HEK293T (cell line): Measurements from ENCODE around the gene STN1.

Experiments
- CTCF ChIA-PET: fragments of 350-600 bp; formaldehyde crosslinking; extraction: SDS; loops from one replicate; lab custom pipeline; 2021; ENCODE audit warnings: antibody characterized with exemption, inconsistent platforms; lab: Yijun Ruan, JAX
- POLR2A ChIA-PET: fragments of 350-600 bp; formaldehyde crosslinking; extraction: SDS; loops from one replicate; lab custom pipeline; 2020; ENCODE audit warnings: antibody characterized with exemption, inconsistent platforms; lab: Yijun Ruan, JAX
- DNase-seq: peaks from one replicate; pipeline ENCODE4 v3.0.0; 2012; ENCODE audit warnings: mixed read lengths; ENCODE audit errors: extremely low spot score
- ARNT ChIP-seq: fragments of 450-650 bp; IDR thresholded peaks from 2 replicates; pipeline ENCODE4 v1.6.1; 2017; ENCODE audit warnings: mild to moderate bottlenecking
- BHLHE40 ChIP-seq: fragments of 450-650 bp; IDR thresholded peaks from 2 replicates; pipeline ENCODE4 v1.6.1; 2016; ENCODE audit warnings: mild to moderate bottlenecking, moderate library complexity, borderline replicate concordance
- CTBP1 ChIP-seq: fragments of 450-650 bp; IDR thresholded peaks from 2 replicates; pipeline ENCODE4 v1.6.1; 2016; ENCODE audit warnings: borderline replicate concordance
- ELF4 ChIP-seq: fragments of 450-650 bp; IDR thresholded peaks from 2 replicates; pipeline ENCODE4 v1.6.1; 2017; ENCODE audit warnings: antibody characterized with exemption
- FOXA1 ChIP-seq: fragments of 450-650 bp; IDR thresholded peaks from 2 replicates; pipeline ENCODE4 v1.6.1; 2016; ENCODE audit warnings: mild to moderate bottlenecking
- FOXK2 ChIP-seq: fragments of 450-650 bp; IDR thresholded peaks from 2 replicates; pipeline ENCODE4 v1.6.1; 2016; ENCODE audit warnings: mild to moderate bottlenecking
- FOXM1 ChIP-seq: fragments of 450-650 bp; IDR thresholded peaks from 2 replicates; pipeline ENCODE4 v1.6.1; 2017; ENCODE audit warnings: mild to moderate bottlenecking, borderline replicate concordance
- HDGF ChIP-seq: fragments of 450-650 bp; IDR thresholded peaks from 2 replicates; pipeline ENCODE4 v1.6.1; 2017; ENCODE audit warnings: antibody characterized with exemption, borderline replicate concordance
- L3MBTL2 ChIP-seq: fragments of 450-650 bp; conservative IDR thresholded peaks from 2 replicates; pipeline ENCODE4 v1.6.1; 2016; ENCODE audit warnings: mild to moderate bottlenecking
- LEF1 ChIP-seq: fragments of 450-650 bp; IDR thresholded peaks from 2 replicates; pipeline ENCODE4 v1.6.1; 2017; ENCODE audit warnings: mild to moderate bottlenecking, borderline replicate concordance
- NFRKB ChIP-seq: fragments of 450-650 bp; IDR thresholded peaks from 2 replicates; pipeline ENCODE4 v1.6.1; 2016; ENCODE audit warnings: mild to moderate bottlenecking, moderate library complexity
- SP1 ChIP-seq: fragments of 450-650 bp; IDR thresholded peaks from 2 replicates; pipeline ENCODE4 v1.6.1; 2017
- SUZ12 ChIP-seq: fragments of 450-650 bp; IDR thresholded peaks from 2 replicates; pipeline ENCODE4 v1.6.1; 2016; ENCODE audit warnings: mild to moderate bottlenecking
- TARDBP ChIP-seq: fragments of 450-650 bp; IDR thresholded peaks from 2 replicates; pipeline ENCODE4 v1.6.1; 2016
- ZNF384 ChIP-seq: fragments of 450-650 bp; IDR thresholded peaks from 2 replicates; pipeline ENCODE4 v1.6.1; 2016
- TF ChIP-seq, protein P1 (sequence below): fragments of 450-650 bp; IDR thresholded peaks from 2 replicates; pipeline ENCODE4 v1.6.1; 2016

The STN1 gene

DNA sequence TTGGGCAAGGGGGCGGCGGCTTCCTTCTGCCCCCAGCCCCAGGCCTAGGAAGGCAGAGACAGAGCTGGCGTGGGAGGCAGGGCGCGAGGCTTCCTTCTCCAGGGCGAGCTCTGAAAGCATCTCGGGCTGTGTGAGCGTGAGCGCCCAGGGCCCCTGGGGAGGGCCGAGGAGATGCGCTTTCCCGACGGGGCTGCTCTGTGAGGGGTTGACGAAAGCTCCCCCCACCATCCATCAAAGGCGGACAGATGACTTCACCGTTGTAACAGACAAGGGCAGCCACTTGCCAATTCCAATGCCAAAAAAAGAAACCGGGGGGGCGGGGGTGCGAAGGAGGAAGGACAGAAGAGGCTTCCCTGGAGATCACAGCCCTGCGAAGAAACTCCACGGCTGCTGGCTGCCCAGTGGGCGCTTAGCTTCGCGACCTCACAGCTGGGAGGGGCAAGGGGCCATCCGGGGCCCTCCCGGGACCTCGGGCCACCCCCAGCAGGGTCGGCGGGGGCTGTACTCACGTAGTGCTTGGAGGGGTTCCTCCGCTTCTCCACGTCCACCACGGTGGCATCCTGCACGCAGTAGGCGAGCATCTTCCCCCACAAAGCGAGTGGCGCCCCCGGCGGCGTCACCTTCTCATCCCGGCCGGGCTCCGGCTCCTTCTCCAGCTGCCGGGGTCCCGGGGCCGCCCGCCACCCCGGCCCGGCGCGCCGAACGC, 63.1 kb downstream of the STN1 start:
- ChIA-PET CTCF (interaction anchor here (0.6 to 1.1 kb wide), 3 partner anchors 136 to 144 kb away, joined by 3 to 6 read pairs (median 3); no protein-coding TSS in a partner anchor), POLR2A (interaction anchor here (0.8 to 1.0 kb wide), 2 partner anchors 12 to 142 kb away, joined by 3 read pairs; no protein-coding TSS in a partner anchor)
- no peak for TF ChIP-seq L3MBTL2
- TF ChIP-seq FOXA1, result no peak
- TF ChIP-seq, protein P1, sequence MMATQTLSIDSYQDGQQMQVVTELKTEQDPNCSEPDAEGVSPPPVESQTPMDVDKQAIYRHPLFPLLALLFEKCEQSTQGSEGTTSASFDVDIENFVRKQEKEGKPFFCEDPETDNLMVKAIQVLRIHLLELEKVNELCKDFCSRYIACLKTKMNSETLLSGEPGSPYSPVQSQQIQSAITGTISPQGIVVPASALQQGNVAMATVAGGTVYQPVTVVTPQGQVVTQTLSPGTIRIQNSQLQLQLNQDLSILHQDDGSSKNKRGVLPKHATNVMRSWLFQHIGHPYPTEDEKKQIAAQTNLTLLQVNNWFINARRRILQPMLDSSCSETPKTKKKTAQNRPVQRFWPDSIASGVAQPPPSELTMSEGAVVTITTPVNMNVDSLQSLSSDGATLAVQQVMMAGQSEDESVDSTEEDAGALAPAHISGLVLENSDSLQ, result peak; percentile 41
- no peak for TF ChIP-seq TARDBP
- DNase-seq, result peak; percentile 53

DNA sequence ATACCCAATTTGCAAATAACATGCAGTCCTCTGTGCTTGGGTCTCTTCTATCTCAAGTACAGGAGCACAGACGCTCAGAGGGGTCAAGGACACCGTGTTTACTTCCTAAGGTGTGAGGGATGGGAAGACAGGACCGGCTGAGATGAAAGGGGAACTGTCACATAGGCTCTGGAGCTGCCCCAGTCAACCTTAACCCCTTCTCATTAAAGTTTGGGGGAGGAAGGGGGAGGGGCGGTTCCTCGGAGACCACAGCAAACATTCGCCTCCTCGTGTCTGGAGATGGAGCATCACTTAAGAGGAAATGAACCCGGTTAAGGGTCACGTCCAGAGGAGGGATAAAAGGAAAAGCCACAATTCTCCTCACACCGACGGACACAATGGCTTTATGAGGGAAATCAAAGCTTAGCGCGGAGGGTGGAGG, 63.7 kb downstream of the STN1 start:
- no peak for DNase-seq
- TF ChIP-seq FOXK2 (no peak), LEF1 (no peak), BHLHE40 (no peak), FOXM1 (no peak), CTBP1 (no peak), SUZ12 (no peak), TARDBP (no peak), ZNF384 (no peak), ELF4 (no peak), FOXA1 (no peak), HDGF (no peak), NFRKB (no peak), L3MBTL2 (no peak), SP1 (no peak)
- TF ChIP-seq, protein P1, result no peak
- CTCF ChIA-PET, result interaction anchor here (0.6 to 1.1 kb wide), 3 partner anchors 135 to 143 kb away, joined by 3 to 6 read pairs (median 3); no protein-coding TSS in a partner anchor
- POLR2A ChIA-PET, result interaction anchor here (0.8 to 1.0 kb wide), 2 partner anchors 12 to 141 kb away, joined by 3 read pairs; no protein-coding TSS in a partner anchor

DNA sequence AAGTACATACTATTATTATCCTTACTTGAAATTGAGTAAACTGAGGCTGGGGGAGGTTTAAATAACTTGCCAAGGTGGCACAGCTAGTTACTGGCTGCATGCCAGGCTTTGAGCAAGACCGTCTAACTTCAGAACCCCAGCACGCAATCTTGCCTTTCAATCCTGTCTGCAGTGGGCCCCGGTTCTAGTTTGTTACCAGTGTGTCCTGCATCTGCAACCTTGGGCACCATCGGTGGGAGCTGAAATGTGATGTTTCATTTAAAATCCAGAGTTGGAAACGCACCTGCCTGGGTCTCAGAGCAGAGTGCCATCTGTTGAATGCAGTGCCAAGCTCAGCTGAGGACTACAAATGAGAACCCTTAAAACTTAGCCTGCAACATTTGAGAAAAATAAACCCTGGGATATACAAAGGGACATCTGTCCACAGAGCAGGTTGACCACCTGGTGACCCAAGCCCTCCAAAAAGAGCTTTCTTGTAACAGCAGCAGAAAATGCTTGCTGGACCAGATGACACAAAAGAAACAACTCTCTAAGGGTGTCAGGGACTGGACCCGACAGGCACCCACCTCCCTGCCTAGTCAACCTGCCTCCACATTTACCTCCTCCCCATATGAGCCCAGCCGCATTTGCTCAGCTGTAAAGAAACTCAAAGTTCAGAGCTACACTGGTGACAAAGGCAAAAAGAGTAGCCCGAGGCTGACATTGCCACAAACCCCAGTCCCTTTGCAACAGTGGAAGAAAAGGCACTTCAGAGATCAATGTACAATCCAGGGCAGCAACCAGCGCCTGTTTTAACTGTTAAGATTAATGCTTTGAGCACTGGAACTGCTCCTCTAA, 64.3 kb downstream of the STN1 start:
- CTCF ChIA-PET, result interaction anchor here (0.5 to 1.2 kb wide), 4 partner anchors 15 to 849 kb away, joined by 3 to 4 read pairs (median 3); no protein-coding TSS in a partner anchor
- no peak for DNase-seq
- TF ChIP-seq ELF4 (no peak), SUZ12 (no peak), ARNT (no peak), NFRKB (no peak), SP1 (no peak), FOXK2 (no peak), CTBP1 (no peak), L3MBTL2 (no peak), TARDBP (no peak), LEF1 (no peak), BHLHE40 (no peak), ZNF384 (no peak)
- TF ChIP-seq, protein P1, result no peak
- POLR2A ChIA-PET, result no interaction called here

DNA sequence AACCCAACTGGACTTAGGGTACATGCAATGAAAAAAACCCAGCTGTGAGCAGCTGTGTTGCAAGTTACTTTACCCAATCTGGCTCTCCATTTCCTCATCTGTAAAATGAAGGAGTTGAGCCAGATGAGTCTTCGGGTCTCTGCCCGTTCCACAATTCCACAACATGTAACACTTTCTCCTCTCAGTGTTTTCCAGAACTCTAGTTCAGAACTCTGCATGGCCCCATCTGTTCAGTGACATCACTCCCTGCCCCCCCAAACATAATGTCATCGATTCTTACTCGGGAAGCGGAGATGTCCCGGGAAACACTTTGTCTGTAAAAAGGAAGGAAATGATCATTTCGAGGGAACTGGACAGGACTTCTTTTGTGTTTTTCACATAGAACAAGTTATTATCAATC, 65.1 kb downstream of the STN1 start:
- CTCF ChIA-PET, result interaction anchor here (0.6 to 1.2 kb wide), 2 partner anchors 16 to 848 kb away, joined by 3 read pairs; no protein-coding TSS in a partner anchor
- TF ChIP-seq ZNF384 (no peak), CTBP1 (no peak), L3MBTL2 (no peak), ELF4 (no peak), BHLHE40 (no peak), NFRKB (no peak), FOXM1 (no peak)
- POLR2A ChIA-PET, result interaction anchor here (1.1 kb wide), 1 partner anchor 18 kb away, joined by 3 read pairs; no protein-coding TSS in a partner anchor
- DNase-seq, result no peak

DNA sequence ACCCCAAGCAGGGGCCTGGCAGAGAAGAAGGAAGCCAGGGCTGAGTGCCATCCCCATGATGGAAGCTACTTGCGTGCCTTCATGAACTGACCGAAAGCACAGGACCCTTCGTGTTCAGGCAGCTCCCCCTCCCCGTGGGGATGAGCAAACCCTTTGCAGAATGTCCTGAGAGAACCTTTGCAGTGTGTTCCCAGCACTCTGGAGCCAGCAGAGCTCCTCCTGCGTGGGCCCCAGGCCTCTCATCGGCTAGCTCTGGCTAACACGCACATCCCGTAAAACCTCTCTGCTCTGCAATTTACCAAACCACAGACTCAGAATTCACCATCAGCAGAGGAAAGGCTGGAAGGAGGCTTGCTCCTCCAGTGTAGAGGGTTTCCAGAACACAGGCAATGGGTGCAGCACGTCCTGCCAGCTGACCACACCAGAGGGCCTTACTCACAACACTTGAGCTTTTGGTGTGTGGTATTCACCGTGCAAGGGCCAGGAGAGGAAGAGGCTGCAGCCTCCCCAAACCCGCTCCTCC, 65.7 kb downstream of the STN1 start:
- ChIA-PET CTCF (interaction anchor here (0.5 to 1.2 kb wide), 2 partner anchors 17 to 133 kb away, joined by 3 to 4 read pairs; no protein-coding TSS in a partner anchor), POLR2A (interaction anchor here (1.1 kb wide), 1 partner anchor 17 kb away, joined by 3 read pairs; no protein-coding TSS in a partner anchor)
- DNase-seq, result no peak
- TF ChIP-seq FOXM1 (no peak), LEF1 (no peak), L3MBTL2 (no peak), FOXK2 (no peak), HDGF (no peak), ZNF384 (no peak), SP1 (no peak), ELF4 (no peak), SUZ12 (no peak)
- TF ChIP-seq, protein P1, result no peak
